ENCODE data around the gene CTRB2. TPM values are rescaled to one million over a fixed set of nuclear protein-coding genes. Genes with fewer than 3 reads are reported as not detected.

Gene CTRB2
- total RNA-seq, 6 donors from 2014 or later: 9.8 to 15.9 TPM; not detected in 4

- Histone ChIP-seq H3K4me1 (no peaks in the 10 kb centered on the region), H3K4me3 (no peak overlapping the region), H3K9me3 (peaks cover 0 to 3% (median 0%) of the 10 kb centered on the region in 4 donors), H3K27me3 (no peaks in the 10 kb centered on the region), H3K36me3 (peaks cover 0 to 6% (median 3%) of the 10 kb centered on the region in 4 donors), H3K27ac (no peak overlapping the region)
- TF ChIP-seq CTCF (IDR thresholded peaks at IDR 0.05) (no peak), POLR2A (IDR thresholded peaks at IDR 0.05) (no peak), POLR2AphosphoS5 (IDR thresholded peaks at IDR 0.05) (no peak), EP300 (IDR thresholded peaks at IDR 0.05) (no peak)
- ATAC-seq (ENCODE audit: low FRiP score in 2 of 2) (no peak), DNase-seq (no peak)
- WGBS, 2 donors: 91 to 100% methylated on average over 1 of the region's 1 CpG
These were observed 46.6 kb downstream of the CTRB2 start for GRCh38 chr16:75160386-75160785.

Other genes with a start within 250 kb of the CTRB2 start
- gene WDR59, start 222.0 kb downstream of the CTRB2 start, total RNA-seq: 100 to 1,000 TPM in 1 of 6 donors, 10 to 100 TPM in 5; 16.0 to 138 (median 37.5) TPM
- gene ZNRF1, start 208.1 kb downstream of the CTRB2 start, total RNA-seq: 10 to 100 TPM; 18.5 to 40.0 (median 27.1) TPM
- 10 to 100 TPM in 5 of 6 donors, 1 to 10 TPM in 1; 7.8 to 35.6 (median 16.8) TPM for gene LDHD, start 90.4 kb downstream of the CTRB2 start, total RNA-seq
- gene ZFP1, start 58.6 kb downstream of the CTRB2 start, total RNA-seq: 10 to 100 TPM in 1 of 6 donors, 1 to 10 TPM in 5; 4.2 to 10.8 (median 7.0) TPM
- gene CTRB1, start 11.8 kb upstream of the CTRB2 start, total RNA-seq: 10 to 100 TPM in 1 of 6 donors, 1 to 10 TPM in 1, not detected in 4; 5.1 to 11.3 TPM
- 10 to 100 TPM; 32.9 to 87.2 (median 61.7) TPM for gene BCAR1, start 44.5 kb upstream of the CTRB2 start, total RNA-seq
- gene CFDP1, start 226.3 kb upstream of the CTRB2 start, total RNA-seq: 100 to 1,000 TPM in 1 of 6 donors, 10 to 100 TPM in 5; 36.8 to 185 (median 50.6) TPM